GM12891 (cell line): Measurements from ENCODE around the gene WBP1.

ENCODE experiments used
- PAX5 ChIP-seq: IDR thresholded peaks from 2 replicates; pipeline ENCODE4 v1.6.1; 2011; ENCODE audit warnings: low read length, moderate library complexity, mild to moderate bottlenecking; ENCODE audit not compliant: insufficient read depth, severe bottlenecking
- POLR2A ChIP-seq: IDR thresholded peaks from 2 replicates; pipeline ENCODE4 v1.6.1; 2011; ENCODE audit warnings: low read depth, low read length, control low read depth
- POLR2AphosphoS5 ChIP-seq: IDR thresholded peaks from 2 replicates; pipeline ENCODE4 v1.6.1; 2011; ENCODE audit warnings: low read depth, low read length, control low read depth
- POU2F2 ChIP-seq: IDR thresholded peaks from 2 replicates; pipeline ENCODE4 v1.6.1; 2011; ENCODE audit warnings: low read depth, mild to moderate bottlenecking, control low read depth, low read length, moderate library complexity
- SPI1 ChIP-seq: IDR thresholded peaks from 2 replicates; pipeline ENCODE4 v1.6.1; 2011; ENCODE audit warnings: low read depth, low read length, control low read depth
- TAF1 ChIP-seq: IDR thresholded peaks from 2 replicates; pipeline ENCODE4 v1.6.1; 2011; ENCODE audit warnings: low read depth, low read length, control low read depth

GRCh38 chr2:74495440-74495839 is 37.2 kb downstream of the WBP1 start:
- TF ChIP-seq POLR2A (no peak), POLR2AphosphoS5 (no peak), PAX5 (no peak), SPI1 (no peak), TAF1 (no peak), POU2F2 (no peak)
